ENCODE measurements around the gene DCAF11. TPM values are rescaled to one million over a fixed set of nuclear protein-coding genes. Genes with fewer than 3 reads are reported as not detected.

DCAF11 gene
- total and polyA plus RNA-seq, 2 of the 8 experiments (the other 6 are each of a cell fraction or from before 2014, with no cell fraction given) = 60.4 to 63.6 TPM

DNA sequence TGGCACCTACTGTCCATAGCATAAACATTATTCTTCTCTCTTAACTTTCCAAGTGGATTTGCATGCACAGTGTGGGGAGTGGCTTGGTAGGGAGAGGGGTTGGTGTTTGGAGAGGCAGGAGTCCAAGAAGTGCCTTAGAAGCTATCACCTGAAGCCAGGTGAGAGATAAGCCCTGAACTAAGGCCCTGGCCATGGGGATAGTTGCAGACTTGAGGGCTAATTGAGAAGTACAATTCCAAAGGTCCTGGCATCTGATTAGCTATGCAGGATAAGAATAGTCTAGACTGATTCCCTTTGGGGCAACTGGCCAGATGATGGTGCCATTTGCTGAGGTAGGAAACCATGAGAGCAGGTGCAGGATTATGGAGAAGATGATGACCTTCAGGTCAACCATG is 22.5 kb upstream of the DCAF11 start:
- peaks cover 5% of the 10 kb centered on the region for H3K79me1 ChIP-seq (ENCODE audit: low read depth, low read length)
- DNase-seq (ENCODE audit: low read depth in 1 of 2, low spot score in 2 of 2) (no peak), FAIRE-seq (no peak)
- H4K91ac ChIP-seq (replicated peaks; ENCODE audit: insufficient read length, low read length) = peak overlapping the region; percentile 79
- no peak overlapping the region for H3K4me2 ChIP-seq (ENCODE audit: insufficient read depth in 1 of 2, low read depth in 2 of 2, low read length in 2 of 2)
- H2AK5ac ChIP-seq (ENCODE audit: low read depth, low read length) = peak overlapping the region; percentile 100; the same call in 1 of the 2 replicates
- no peak overlapping the region for H3K56ac ChIP-seq (replicated peaks; ENCODE audit: insufficient read length, low read depth, low read length)
- peak overlapping the region; percentile 99; the same call in 1 of the 2 replicates for H2BK5ac ChIP-seq (ENCODE audit: low read depth, low read length)
- peak overlapping the region; percentile 99 for H2BK12ac ChIP-seq (ENCODE audit: low read depth, low read length)
- ChIA-PET POLR2A (ENCODE audit: partially characterized antibody) (interaction anchor here (0.8 to 23.9 kb wide), 8 partner anchors 13 to 86 kb away, joined by 3 to 626 read pairs (median 77); partner anchors contain the start of genes CARMIL3, CPNE6, DCAF11 and IRF9), CTCF (ENCODE audit: partially characterized antibody) (interaction anchor here (1.2 to 12.8 kb wide), 6 partner anchors 7 to 53 kb away, joined by 4 to 316 read pairs (median 90); partner anchors contain the start of genes CARMIL3, CPNE6, DCAF11 and NRL)
- H3K4me1 ChIP-seq (replicated peaks in 1 of 4; ENCODE audit: control insufficient read depth in 3 of 4, insufficient read depth in 4 of 4, low read length in 3 of 4) = peaks cover 5 to 13% (median 9%) of the 10 kb centered on the region in 4 experiments
- peaks cover 3% of the 10 kb centered on the region in 2 experiments for H4K20me1 ChIP-seq (replicated peaks in 1 of 2; ENCODE audit: control insufficient read depth in 1 of 2, insufficient read depth in 2 of 2, low read length in 2 of 2)
- H2BK120ac ChIP-seq (replicated peaks; ENCODE audit: low read depth, low read length) = peak overlapping the region; percentile 15
- H4K5ac ChIP-seq (ENCODE audit: insufficient read length, low read depth, low read length) = no peak overlapping the region
- H3K23ac ChIP-seq (ENCODE audit: insufficient read length) = no peak overlapping the region
- no peak overlapping the region for H3K18ac ChIP-seq (ENCODE audit: extremely low read depth, low read length)
- H3K36me3 ChIP-seq (ENCODE audit: control insufficient read depth in 2 of 4, insufficient read depth in 4 of 4, low read length in 3 of 4) = peaks cover 0 to 7% (median 0%) of the 10 kb centered on the region in 4 experiments; a peak in 2 of 8 replicates
- peak overlapping the region; percentile 87 for H2BK20ac ChIP-seq (ENCODE audit: low read length)
- H3K14ac ChIP-seq (ENCODE audit: insufficient read length) = no peak overlapping the region
- H3K4ac ChIP-seq (replicated peaks; ENCODE audit: insufficient read length, low read depth, low read length) = no peak overlapping the region
- H2AFZ ChIP-seq (ENCODE audit: low read length) = no peak overlapping the region
- H3K23me2 ChIP-seq (ENCODE audit: low read depth, low read length) = peaks cover 8% of the 10 kb centered on the region
- H2BK15ac ChIP-seq (ENCODE audit: low read length) = 0 out of 2 replicates have a peak overlapping the region, but pooled peaks have one; percentile 5
- no peak overlapping the region for H3K4me3 ChIP-seq (ENCODE audit: extremely low read depth in 1 of 4, insufficient read depth in 2 of 4, low read depth in 3 of 4, low read length in 4 of 4)
- H3K9ac ChIP-seq (replicated peaks in 1 of 4; ENCODE audit: extremely low read depth in 1 of 4, low read depth in 3 of 4, low read length in 3 of 4) = no peak overlapping the region
- no peaks in the 10 kb centered on the region for H3K27me3 ChIP-seq (replicated peaks in 1 of 4; ENCODE audit: control insufficient read depth in 3 of 4, extremely low read depth in 1 of 4, insufficient read depth in 3 of 4, low read length in 3 of 4)
- no peaks in the 10 kb centered on the region for H3K9me3 ChIP-seq (ENCODE audit: insufficient read depth in 2 of 2, low read depth in 1 of 2, low read length in 1 of 2)
- no peak overlapping the region for H3K27ac ChIP-seq (ENCODE audit: low read depth, low read length)
- peaks cover 0 to 21% of the 10 kb centered on the region in 2 experiments; a peak in 2 of 4 replicates for H3K79me2 ChIP-seq (ENCODE audit: control insufficient read depth in 1 of 2, insufficient read depth in 2 of 2, low read length in 2 of 2)
- no peak overlapping the region for H4K8ac ChIP-seq (ENCODE audit: extremely low read depth, insufficient read depth, low read length)
- TF ChIP-seq, protein P1, sequence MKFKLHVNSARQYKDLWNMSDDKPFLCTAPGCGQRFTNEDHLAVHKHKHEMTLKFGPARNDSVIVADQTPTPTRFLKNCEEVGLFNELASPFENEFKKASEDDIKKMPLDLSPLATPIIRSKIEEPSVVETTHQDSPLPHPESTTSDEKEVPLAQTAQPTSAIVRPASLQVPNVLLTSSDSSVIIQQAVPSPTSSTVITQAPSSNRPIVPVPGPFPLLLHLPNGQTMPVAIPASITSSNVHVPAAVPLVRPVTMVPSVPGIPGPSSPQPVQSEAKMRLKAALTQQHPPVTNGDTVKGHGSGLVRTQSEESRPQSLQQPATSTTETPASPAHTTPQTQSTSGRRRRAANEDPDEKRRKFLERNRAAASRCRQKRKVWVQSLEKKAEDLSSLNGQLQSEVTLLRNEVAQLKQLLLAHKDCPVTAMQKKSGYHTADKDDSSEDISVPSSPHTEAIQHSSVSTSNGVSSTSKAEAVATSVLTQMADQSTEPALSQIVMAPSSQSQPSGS (IDR thresholded peaks at IDR 0.05; ENCODE audit: low read length) = no peak
- TF ChIP-seq BRCA1 (IDR thresholded peaks at IDR 0.05; ENCODE audit: low read depth, low read length) (no peak), CBX5 (IDR thresholded peaks at IDR 0.05; ENCODE audit: low read depth, low read length) (no peak), BACH1 (IDR thresholded peaks at IDR 0.05; ENCODE audit: low read length) (no peak), RAD21 (IDR thresholded peaks at IDR 0.05 in 1 of 2, conservative IDR thresholded peaks at IDR 0.05 in 1 of 2; ENCODE audit: low read depth in 2 of 2, low read length in 2 of 2) (no peak), CBX8 (IDR thresholded peaks at IDR 0.05; ENCODE audit: borderline replicate concordance, low read depth, low read length) (no peak), CEBPB (IDR thresholded peaks at IDR 0.05; ENCODE audit: low read depth, low read length) (no peak), TAF1 (IDR thresholded peaks at IDR 0.05; ENCODE audit: low read depth, low read length) (no peak), SP2 (IDR thresholded peaks at IDR 0.05; ENCODE audit: low read length) (no peak)
- TF ChIP-seq, protein P2, sequence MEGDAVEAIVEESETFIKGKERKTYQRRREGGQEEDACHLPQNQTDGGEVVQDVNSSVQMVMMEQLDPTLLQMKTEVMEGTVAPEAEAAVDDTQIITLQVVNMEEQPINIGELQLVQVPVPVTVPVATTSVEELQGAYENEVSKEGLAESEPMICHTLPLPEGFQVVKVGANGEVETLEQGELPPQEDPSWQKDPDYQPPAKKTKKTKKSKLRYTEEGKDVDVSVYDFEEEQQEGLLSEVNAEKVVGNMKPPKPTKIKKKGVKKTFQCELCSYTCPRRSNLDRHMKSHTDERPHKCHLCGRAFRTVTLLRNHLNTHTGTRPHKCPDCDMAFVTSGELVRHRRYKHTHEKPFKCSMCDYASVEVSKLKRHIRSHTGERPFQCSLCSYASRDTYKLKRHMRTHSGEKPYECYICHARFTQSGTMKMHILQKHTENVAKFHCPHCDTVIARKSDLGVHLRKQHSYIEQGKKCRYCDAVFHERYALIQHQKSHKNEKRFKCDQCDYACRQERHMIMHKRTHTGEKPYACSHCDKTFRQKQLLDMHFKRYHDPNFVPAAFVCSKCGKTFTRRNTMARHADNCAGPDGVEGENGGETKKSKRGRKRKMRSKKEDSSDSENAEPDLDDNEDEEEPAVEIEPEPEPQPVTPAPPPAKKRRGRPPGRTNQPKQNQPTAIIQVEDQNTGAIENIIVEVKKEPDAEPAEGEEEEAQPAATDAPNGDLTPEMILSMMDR (IDR thresholded peaks at IDR 0.05; ENCODE audit: control extremely low read depth in 1 of 3, insufficient read depth in 1 of 3, low read depth in 1 of 3, low read length in 3 of 3) = no peak

All from H1 (cell line).